ENCODE data around the gene NR2F1. TPM values are rescaled to one million over a fixed set of nuclear protein-coding genes. Genes with fewer than 3 reads are reported as not detected.

NR2F1 gene
- total and polyA plus RNA-seq, 2 donors, result 0.94 to 2.3 TPM

DNA sequence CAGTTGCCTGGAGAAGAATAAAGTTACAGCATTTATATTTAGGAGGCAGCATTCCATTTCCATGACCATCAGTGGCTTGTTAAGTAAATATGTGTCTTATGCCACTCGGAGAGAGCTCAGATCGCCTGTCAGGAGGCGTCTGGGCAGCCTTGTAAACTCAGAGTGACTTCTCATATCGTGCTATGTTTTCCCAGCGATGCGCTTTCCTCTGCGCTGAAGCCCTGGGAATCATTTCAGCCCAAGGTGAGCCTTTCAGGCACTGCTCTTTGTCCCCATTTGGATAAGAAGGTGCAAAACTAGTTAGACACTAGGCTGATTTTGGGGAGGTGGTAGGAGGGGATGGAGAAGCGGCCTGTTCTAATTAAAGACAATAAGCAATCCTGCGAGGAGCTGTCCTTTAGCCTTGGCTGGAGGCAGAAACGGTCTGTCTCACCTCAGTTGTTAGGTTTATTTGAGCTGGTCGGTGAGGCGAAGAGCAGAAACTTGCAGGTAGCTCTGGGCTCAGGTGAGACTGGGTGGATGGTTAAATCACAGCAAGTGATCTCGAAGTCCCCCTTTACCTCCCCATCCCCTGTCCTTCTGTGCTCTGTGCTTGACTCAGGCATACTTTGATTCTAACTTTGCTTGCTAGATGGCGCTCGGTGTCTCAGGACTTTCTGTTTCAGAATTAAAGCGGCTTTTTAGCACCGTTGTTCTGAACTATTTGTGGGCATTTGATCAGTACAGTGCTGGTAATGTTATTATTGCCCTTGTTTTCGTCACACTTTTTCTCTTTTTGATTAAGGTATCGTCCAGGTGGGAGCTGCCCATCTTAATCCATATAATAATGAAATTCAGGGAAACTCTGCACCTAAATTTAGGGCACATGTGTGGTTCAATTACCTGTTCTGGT lies 24.6 kb downstream of the NR2F1 start:
- Histone ChIP-seq H3K9me3 (ENCODE audit: control insufficient read depth in 2 of 2, insufficient read depth in 1 of 2, low read length in 1 of 2) (no peaks in the 10 kb centered on the region), H3K36me3 (ENCODE audit: control insufficient read depth in 2 of 2, insufficient read depth in 2 of 2, low read length in 1 of 2) (no peaks in the 10 kb centered on the region), H3K4me1 (ENCODE audit: control insufficient read depth in 2 of 2, insufficient read depth in 2 of 2, low read length in 2 of 2) (peaks cover 2 to 8% of the 10 kb centered on the region in 2 donors), H3K27ac (ENCODE audit: low read depth in 1 of 2, low read length in 1 of 2) (no peak overlapping the region), H3K4me3 (ENCODE audit: low read length in 2 of 2) (peak overlapping the region in 1 of 2 donors; percentile 6), H3K27me3 (ENCODE audit: control insufficient read depth in 2 of 2, insufficient read depth in 1 of 2, low read length in 1 of 2) (peaks cover 82 to 100% of the 10 kb centered on the region in 2 donors)
- DNase-seq (ENCODE audit: low read depth in 6 of 9, low spot score in 9 of 9), result peak in 2 of 9 donors; percentile 58 to 79
- 9% methylated on average over 19 of the region's 19 CpGs for WGBS

DNA sequence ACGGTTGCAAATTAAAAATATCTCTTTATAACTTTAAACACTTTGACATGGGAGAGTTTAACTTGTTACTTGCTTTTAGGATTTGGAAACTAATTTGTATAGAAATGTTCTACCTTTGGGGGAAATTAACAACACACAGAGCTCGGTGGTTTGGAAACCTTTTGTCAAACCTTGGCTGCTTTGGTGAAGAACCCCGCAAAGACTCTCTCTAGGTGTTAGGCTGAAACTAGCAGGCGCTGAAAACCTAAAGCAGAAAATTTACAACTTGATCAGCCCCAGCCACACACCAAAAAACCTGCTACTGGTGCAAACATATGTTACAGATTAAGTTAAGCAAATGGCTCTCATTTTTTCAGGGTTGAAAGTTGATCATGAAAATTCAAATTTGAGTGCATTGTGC lies 25.8 kb downstream of the NR2F1 start:
- no peak for DNase-seq (ENCODE audit: low read depth in 6 of 9, low spot score in 9 of 9)
- peaks cover 2 to 8% of the 10 kb centered on the region in 2 donors for H3K4me1 ChIP-seq (ENCODE audit: control insufficient read depth in 2 of 2, insufficient read depth in 2 of 2, low read length in 2 of 2)
- no peaks in the 10 kb centered on the region for H3K9me3 ChIP-seq (ENCODE audit: control insufficient read depth in 2 of 2, insufficient read depth in 1 of 2, low read length in 1 of 2)
- H3K36me3 ChIP-seq (ENCODE audit: control insufficient read depth in 2 of 2, insufficient read depth in 2 of 2, low read length in 1 of 2), result no peaks in the 10 kb centered on the region
- no peak overlapping the region for H3K27ac ChIP-seq (ENCODE audit: low read depth in 1 of 2, low read length in 1 of 2)
- WGBS, result 9% methylated on average over 4 of the region's 4 CpGs
- peaks cover 79 to 100% of the 10 kb centered on the region in 2 donors for H3K27me3 ChIP-seq (ENCODE audit: control insufficient read depth in 2 of 2, insufficient read depth in 1 of 2, low read length in 1 of 2)
- no peak overlapping the region for H3K4me3 ChIP-seq (ENCODE audit: low read length in 2 of 2)

DNA sequence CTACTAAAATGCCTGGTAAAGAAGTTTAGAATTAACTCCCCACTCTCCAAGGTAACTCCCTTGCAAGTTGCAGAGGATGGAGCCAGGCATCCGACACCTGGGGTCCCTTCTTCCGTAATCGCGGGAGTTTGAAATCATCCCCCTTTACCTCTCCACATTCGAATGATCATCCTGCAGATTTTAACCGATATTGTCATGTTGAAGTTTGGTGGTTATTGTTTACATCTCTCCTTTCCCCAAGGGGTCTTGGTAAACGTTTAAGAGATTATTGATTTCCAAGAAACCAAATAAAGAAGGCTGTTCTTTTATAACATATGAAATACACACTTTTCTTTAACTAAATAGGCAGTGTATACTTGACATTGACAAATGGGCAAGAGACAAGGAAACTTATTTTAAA lies 26.7 kb downstream of the NR2F1 start:
- H3K9me3 ChIP-seq (ENCODE audit: control insufficient read depth in 2 of 2, insufficient read depth in 1 of 2, low read length in 1 of 2), result no peaks in the 10 kb centered on the region
- no peak overlapping the region for H3K4me3 ChIP-seq (ENCODE audit: low read length in 2 of 2)
- H3K27ac ChIP-seq (ENCODE audit: low read depth in 1 of 2, low read length in 1 of 2), result no peak overlapping the region
- DNase-seq (ENCODE audit: low read depth in 6 of 9, low spot score in 9 of 9), result no peak
- no peaks in the 10 kb centered on the region for H3K36me3 ChIP-seq (ENCODE audit: control insufficient read depth in 2 of 2, insufficient read depth in 2 of 2, low read length in 1 of 2)
- WGBS, result 12% methylated on average over 7 of the region's 7 CpGs
- H3K27me3 ChIP-seq (ENCODE audit: control insufficient read depth in 2 of 2, insufficient read depth in 1 of 2, low read length in 1 of 2), result peaks cover 74 to 100% of the 10 kb centered on the region in 2 donors
- H3K4me1 ChIP-seq (ENCODE audit: control insufficient read depth in 2 of 2, insufficient read depth in 2 of 2, low read length in 2 of 2), result peaks cover 2 to 8% of the 10 kb centered on the region in 2 donors

DNA sequence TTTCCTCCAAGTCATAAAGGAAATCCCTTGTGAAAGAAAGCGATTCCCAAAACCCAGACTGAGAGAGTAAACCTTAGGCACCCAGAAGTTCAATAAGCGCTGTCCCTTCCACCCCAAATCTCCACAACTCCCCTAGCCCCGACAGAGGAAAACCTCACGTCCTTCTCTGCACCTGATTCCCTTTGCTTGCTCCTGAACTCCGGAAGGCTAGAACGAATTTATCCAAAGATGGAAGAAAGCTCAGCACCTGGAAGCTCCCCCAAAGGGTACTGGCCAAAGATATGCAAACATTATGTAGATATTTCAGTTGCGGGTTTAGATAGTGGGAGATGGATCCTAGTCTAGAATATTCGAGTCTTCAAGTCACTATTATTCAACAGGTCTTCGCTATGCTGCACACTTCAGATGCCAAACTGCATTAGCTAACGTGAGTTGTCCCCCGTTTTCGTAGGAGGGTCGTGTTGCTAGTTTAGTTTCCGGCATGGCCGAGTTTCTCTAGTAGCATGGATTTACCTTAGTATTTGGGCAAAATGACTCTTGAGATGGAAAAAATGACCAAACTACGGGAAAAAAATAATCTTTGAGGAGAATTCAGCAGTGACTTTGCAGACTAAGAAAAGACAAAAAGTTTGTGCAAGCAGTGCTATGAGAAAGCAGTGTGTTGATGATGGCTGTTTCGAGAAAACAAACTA lies 27.7 kb downstream of the NR2F1 start:
- no peak for DNase-seq (ENCODE audit: low read depth in 6 of 9, low spot score in 9 of 9)
- Histone ChIP-seq H3K36me3 (ENCODE audit: control insufficient read depth in 2 of 2, insufficient read depth in 2 of 2, low read length in 1 of 2) (no peaks in the 10 kb centered on the region), H3K4me3 (ENCODE audit: low read length in 2 of 2) (no peak overlapping the region), H3K4me1 (ENCODE audit: control insufficient read depth in 2 of 2, insufficient read depth in 2 of 2, low read length in 2 of 2) (peaks cover 2 to 8% of the 10 kb centered on the region in 2 donors), H3K27ac (ENCODE audit: low read depth in 1 of 2, low read length in 1 of 2) (no peak overlapping the region), H3K9me3 (ENCODE audit: control insufficient read depth in 2 of 2, insufficient read depth in 1 of 2, low read length in 1 of 2) (no peaks in the 10 kb centered on the region), H3K27me3 (ENCODE audit: control insufficient read depth in 2 of 2, insufficient read depth in 1 of 2, low read length in 1 of 2) (peaks cover 66 to 100% of the 10 kb centered on the region in 2 donors)
- WGBS, result 12% methylated on average over 17 of the region's 17 CpGs

DNA sequence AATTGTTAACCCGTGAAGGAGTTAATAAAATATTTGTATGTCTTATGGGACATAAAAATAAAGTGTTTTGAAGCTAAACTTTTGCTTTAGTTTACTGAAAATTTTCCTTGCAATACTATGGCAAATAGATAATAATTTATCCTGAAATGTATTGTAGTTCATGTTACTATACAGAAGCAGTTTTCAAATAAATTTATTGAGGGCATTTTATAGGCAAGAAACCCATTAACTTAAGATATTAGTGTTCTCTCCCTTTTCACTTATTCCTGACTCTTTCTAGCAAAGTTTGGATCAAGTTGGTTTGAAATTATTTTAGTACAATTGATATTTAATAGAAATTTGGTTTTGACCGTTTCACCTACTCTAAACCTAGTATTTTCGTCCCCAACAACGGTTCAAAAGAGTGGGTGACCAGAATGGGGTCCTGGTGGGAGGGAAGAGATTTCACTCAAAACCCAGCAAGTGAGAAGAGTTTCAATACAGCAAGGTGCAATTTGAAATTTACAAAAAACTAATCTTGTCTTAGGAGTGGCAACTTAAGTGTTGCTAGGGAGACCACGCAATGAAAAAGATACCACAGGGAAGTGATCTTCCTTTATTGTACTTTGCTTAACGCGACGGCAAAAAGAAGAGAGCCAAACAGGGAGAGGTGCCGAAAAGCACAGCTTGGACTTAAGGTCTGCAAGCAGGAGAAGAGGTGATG lies 28.4 kb downstream of the NR2F1 start:
- Histone ChIP-seq H3K4me3 (ENCODE audit: low read length in 2 of 2) (no peak overlapping the region), H3K9me3 (ENCODE audit: control insufficient read depth in 2 of 2, insufficient read depth in 1 of 2, low read length in 1 of 2) (no peaks in the 10 kb centered on the region), H3K36me3 (ENCODE audit: control insufficient read depth in 2 of 2, insufficient read depth in 2 of 2, low read length in 1 of 2) (no peaks in the 10 kb centered on the region), H3K4me1 (ENCODE audit: control insufficient read depth in 2 of 2, insufficient read depth in 2 of 2, low read length in 2 of 2) (peaks cover 2 to 8% of the 10 kb centered on the region in 2 donors), H3K27ac (ENCODE audit: low read depth in 1 of 2, low read length in 1 of 2) (no peak overlapping the region), H3K27me3 (ENCODE audit: control insufficient read depth in 2 of 2, insufficient read depth in 1 of 2, low read length in 1 of 2) (peaks cover 65 to 100% of the 10 kb centered on the region in 2 donors)
- no peak for DNase-seq (ENCODE audit: low read depth in 6 of 9, low spot score in 9 of 9)
- WGBS, result 7% methylated on average over 9 of the region's 9 CpGs

DNA sequence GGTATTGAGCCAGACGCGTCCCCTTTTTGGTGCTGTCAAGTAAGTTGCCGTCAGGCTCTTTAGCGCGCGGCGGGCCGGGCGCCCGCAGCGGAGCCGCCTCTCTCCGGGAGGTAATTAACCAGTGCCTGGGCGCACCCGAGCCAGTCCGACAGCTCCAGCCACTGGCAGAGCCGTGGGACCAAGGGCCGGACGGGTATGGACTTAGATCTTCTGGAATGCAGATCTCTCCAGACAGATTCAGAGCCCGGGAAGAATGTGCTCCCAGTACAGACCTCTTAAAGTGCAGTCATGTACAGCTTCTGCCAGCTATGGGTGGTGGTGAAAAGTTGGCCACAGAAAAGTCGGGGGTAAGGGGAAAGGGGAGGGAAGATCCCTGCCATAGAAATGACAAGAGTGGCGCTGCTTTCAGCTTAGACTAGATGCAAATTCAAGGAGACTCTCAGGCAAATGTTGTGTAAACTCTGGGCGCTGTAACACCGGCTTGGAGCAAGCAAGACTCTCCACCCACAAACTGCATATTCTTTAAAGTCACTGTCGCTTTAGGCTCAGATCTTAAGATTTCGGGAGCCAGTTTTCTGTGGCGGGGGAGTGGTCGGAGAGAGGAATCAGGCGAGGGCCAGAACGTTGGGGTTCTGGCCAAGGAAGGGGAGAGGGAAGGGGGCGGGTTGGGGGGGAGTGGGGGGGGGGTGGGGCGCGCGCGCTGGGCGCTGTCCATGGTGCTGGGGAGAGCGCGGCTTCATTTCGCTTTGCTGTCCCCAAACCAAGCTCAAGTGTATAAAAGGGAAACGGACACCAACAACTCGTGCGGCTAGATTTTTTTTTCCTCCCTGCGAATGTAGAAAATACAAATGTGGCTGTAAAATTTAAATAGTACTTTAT lies 29.2 kb downstream of the NR2F1 start:
- Histone ChIP-seq H3K27ac (ENCODE audit: low read depth in 1 of 2, low read length in 1 of 2) (no peak overlapping the region), H3K36me3 (ENCODE audit: control insufficient read depth in 2 of 2, insufficient read depth in 2 of 2, low read length in 1 of 2) (no peaks in the 10 kb centered on the region), H3K27me3 (ENCODE audit: control insufficient read depth in 2 of 2, insufficient read depth in 1 of 2, low read length in 1 of 2) (peaks cover 62 to 100% of the 10 kb centered on the region in 2 donors), H3K4me1 (ENCODE audit: control insufficient read depth in 2 of 2, insufficient read depth in 2 of 2, low read length in 2 of 2) (peaks cover 2 to 8% of the 10 kb centered on the region in 2 donors), H3K4me3 (ENCODE audit: low read length in 2 of 2) (no peak overlapping the region), H3K9me3 (ENCODE audit: control insufficient read depth in 2 of 2, insufficient read depth in 1 of 2, low read length in 1 of 2) (no peaks in the 10 kb centered on the region)
- DNase-seq (ENCODE audit: low read depth in 6 of 9, low spot score in 9 of 9), result peak in 2 of 9 donors; percentile 26 to 63
- 4% methylated on average over 43 of the region's 43 CpGs for WGBS

DNA sequence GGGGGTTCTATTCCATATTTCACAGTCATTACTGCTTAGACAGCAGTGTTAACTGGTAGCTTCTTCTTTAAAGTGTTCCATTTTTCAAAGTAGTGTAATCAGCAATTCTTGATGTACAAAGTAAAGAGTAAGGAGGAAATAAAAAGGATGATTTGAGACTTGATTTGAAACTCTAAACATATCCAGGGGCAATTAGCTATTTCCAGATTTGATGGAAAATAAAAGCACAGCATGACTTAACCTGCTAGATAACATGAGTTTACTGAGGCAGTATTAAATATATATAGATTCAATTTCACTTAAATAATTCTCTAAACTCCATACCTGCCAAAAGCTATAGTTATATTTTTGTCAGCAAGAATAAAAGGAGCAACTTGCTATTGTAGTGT lies 29.8 kb downstream of the NR2F1 start:
- no peaks in the 10 kb centered on the region for H3K9me3 ChIP-seq (ENCODE audit: control insufficient read depth in 2 of 2, insufficient read depth in 1 of 2, low read length in 1 of 2)
- peaks cover 56 to 95% of the 10 kb centered on the region in 2 donors for H3K27me3 ChIP-seq (ENCODE audit: control insufficient read depth in 2 of 2, insufficient read depth in 1 of 2, low read length in 1 of 2)
- H3K4me1 ChIP-seq (ENCODE audit: control insufficient read depth in 2 of 2, insufficient read depth in 2 of 2, low read length in 2 of 2), result peaks cover under 1 to 8% of the 10 kb centered on the region in 2 donors
- no peak for DNase-seq (ENCODE audit: low read depth in 6 of 9, low spot score in 9 of 9)
- H3K4me3 ChIP-seq (ENCODE audit: low read length in 2 of 2), result no peak overlapping the region
- no peak overlapping the region for H3K27ac ChIP-seq (ENCODE audit: low read depth in 1 of 2, low read length in 1 of 2)
- H3K36me3 ChIP-seq (ENCODE audit: control insufficient read depth in 2 of 2, insufficient read depth in 2 of 2, low read length in 1 of 2), result no peaks in the 10 kb centered on the region

DNA sequence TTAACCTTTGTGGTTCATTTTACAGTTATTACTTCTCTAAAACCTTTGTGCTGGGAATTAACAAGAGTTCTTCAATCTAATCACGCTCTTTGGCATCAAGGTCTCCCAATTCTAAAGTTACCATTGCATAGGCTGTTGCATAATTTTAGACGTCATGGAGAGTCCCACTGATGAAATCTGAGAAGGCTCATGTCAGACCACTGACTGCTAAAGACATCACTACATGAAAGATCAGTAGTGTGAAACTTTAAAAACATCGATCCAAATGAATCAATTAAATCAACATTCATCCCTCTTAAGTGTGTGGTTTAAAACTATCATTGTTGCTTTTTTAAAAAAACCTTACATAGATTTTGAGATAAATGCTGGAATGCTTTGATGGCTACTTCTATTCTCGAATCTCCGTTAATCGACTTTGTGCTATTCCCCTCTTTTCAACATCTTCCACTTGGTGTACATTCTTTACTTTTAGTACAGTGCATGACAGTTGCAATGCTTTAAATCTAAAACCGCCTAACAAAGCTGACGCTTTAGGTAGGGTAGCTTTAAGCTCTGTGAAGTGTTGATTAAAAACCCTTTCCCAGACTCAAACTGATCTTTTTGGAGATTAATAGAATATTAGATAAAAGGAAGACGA lies 33.6 kb downstream of the NR2F1 start:
- no peaks in the 10 kb centered on the region for H3K9me3 ChIP-seq (ENCODE audit: control insufficient read depth in 2 of 2, insufficient read depth in 1 of 2, low read length in 1 of 2)
- no peaks in the 10 kb centered on the region for H3K36me3 ChIP-seq (ENCODE audit: control insufficient read depth in 2 of 2, insufficient read depth in 2 of 2, low read length in 1 of 2)
- DNase-seq (ENCODE audit: low read depth in 6 of 9, low spot score in 9 of 9), result no peak
- no peak overlapping the region for H3K27ac ChIP-seq (ENCODE audit: low read depth in 1 of 2, low read length in 1 of 2)
- H3K4me3 ChIP-seq (ENCODE audit: low read length in 2 of 2), result no peak overlapping the region
- H3K4me1 ChIP-seq (ENCODE audit: control insufficient read depth in 2 of 2, insufficient read depth in 2 of 2, low read length in 2 of 2), result peaks cover 3 to 15% of the 10 kb centered on the region in 2 donors
- peaks cover 29 to 90% of the 10 kb centered on the region in 2 donors for H3K27me3 ChIP-seq (ENCODE audit: control insufficient read depth in 2 of 2, insufficient read depth in 1 of 2, low read length in 1 of 2)
- 75% methylated on average over 9 of the region's 9 CpGs for WGBS
